ENCODE measurements around the gene ADIPOR2.

- TF ChIP-seq CTCF (IDR thresholded peaks at IDR 0.05) (no peak), EZH2phosphoT487 (IDR thresholded peaks at IDR 0.05) (no peak), EZH2 (IDR thresholded peaks at IDR 0.05) (no peak)
Observed at GRCh38 chr12:1740161-1740948, 49.5 kb downstream of the ADIPOR2 start.

Data from neural progenitor cell (in vitro differentiated cells).